SK-N-SH (cell line): ENCODE results near the gene FRA10AC1.

Source experiments
- CTCF ChIP-seq: fragments of 200-600 bp; sonication (generic); IDR thresholded peaks from 2 replicates; pipeline ENCODE4 v1.6.1; 2017; ENCODE audit warnings: antibody characterized with exemption, mild to moderate bottlenecking, moderate library complexity
- ELF1 ChIP-seq: IDR thresholded peaks from 2 replicates; pipeline ENCODE4 v1.4.0; 2012
- EZH2phosphoT487 ChIP-seq: fragments of 200-600 bp; sonication (generic); IDR thresholded peaks from 2 replicates; pipeline ENCODE4 v1.6.1; 2017; ENCODE audit warnings: low read depth, mixed run types, mild to moderate bottlenecking, antibody characterized with exemption, moderate library complexity, borderline replicate concordance
- MAX ChIP-seq: IDR thresholded peaks from 2 replicates; pipeline ENCODE4 v1.4.0; 2012; ENCODE audit warnings: low read depth
- YY1 ChIP-seq: IDR thresholded peaks from 2 replicates; pipeline ENCODE4 v1.4.0; 2012; ENCODE audit warnings: low read depth, mild to moderate bottlenecking

- no peak for TF ChIP-seq YY1
- TF ChIP-seq EZH2phosphoT487, result no peak
- no peak for TF ChIP-seq CTCF
- TF ChIP-seq MAX, result no peak
- TF ChIP-seq ELF1, result no peak
These were observed 79.5 kb downstream of the FRA10AC1 start for GRCh38 chr10:93622942-93623341.
